Neural progenitor cell (in vitro differentiated cells): ENCODE results near the gene BMPR1A. TPM values are rescaled to one million over a fixed set of nuclear protein-coding genes. Genes with fewer than 3 reads are reported as not detected.

Experiments
- DNase-seq: peaks from one replicate; pipeline ENCODE4 v3.0.0-alpha.2; 2016; ENCODE audit warnings: low spot score
- H2AFZ ChIP-seq: fragments of 200-600 bp; sonication (generic); replicated peaks from 2 replicates; pipeline ENCODE4 v1.6.1; 2016; ENCODE audit warnings: antibody characterized with exemption
- H3F3A ChIP-seq: fragments of 200-600 bp; sonication (generic); 2 replicates; pipeline ENCODE4 v1.6.1; 2016; ENCODE audit warnings: antibody characterized with exemption, low read depth
- H3K27ac ChIP-seq: fragments of 200-600 bp; sonication (generic); 2 replicates; pipeline ENCODE4 v1.5.1; 2016; ENCODE audit warnings: mild to moderate bottlenecking
- H3K27me3 ChIP-seq: fragments of 200-600 bp; sonication (generic); 2 replicates; pipeline ENCODE4 v1.6.1; 2016; ENCODE audit warnings: mild to moderate bottlenecking, moderate library complexity
- H3K36me3 ChIP-seq: fragments of 200-600 bp; sonication (generic); 2 replicates; pipeline ENCODE4 v1.5.1; 2016
- H3K4me1 ChIP-seq: fragments of 200-600 bp; sonication (generic); 2 replicates; pipeline ENCODE4 v1.6.1; 2016; ENCODE audit warnings: mixed run types
- H3K4me2 ChIP-seq: fragments of 200-600 bp; sonication (generic); 2 replicates; pipeline ENCODE4 v1.6.1; 2016
- H3K4me3 ChIP-seq: fragments of 200-600 bp; sonication (generic); 2 replicates; pipeline ENCODE4 v1.5.1; 2016
- H3K79me2 ChIP-seq: fragments of 200-600 bp; sonication (generic); 2 replicates; pipeline ENCODE4 v1.6.1; 2016; ENCODE audit warnings: low read depth
- H3K9ac ChIP-seq: fragments of 200-600 bp; sonication (generic); 2 replicates; pipeline ENCODE4 v1.6.1; 2016
- H3K9me3 ChIP-seq: fragments of 200-600 bp; sonication (generic); 2 replicates; pipeline ENCODE4 v1.5.1; 2016; ENCODE audit warnings: low read depth
- H4K20me1 ChIP-seq: fragments of 200-600 bp; sonication (generic); 2 replicates; pipeline ENCODE4 v1.6.1; 2016; ENCODE audit warnings: low read depth
- H3K27ac Mint-ChIP-seq: 3 replicates; pipeline ENCODE4 v1.8.0; 2021; ENCODE audit warnings: mixed read lengths
- H3K27me3 Mint-ChIP-seq: 2 replicates; pipeline ENCODE4 v1.8.0; 2022; ENCODE audit warnings: low read depth, mild to moderate bottlenecking, inconsistent platforms, moderate library complexity, mixed read lengths; ENCODE audit not compliant: insufficient read depth
- H3K36me3 Mint-ChIP-seq: 3 replicates; pipeline ENCODE4 v1.8.0; 2021; ENCODE audit warnings: mixed read lengths
- H3K4me1 Mint-ChIP-seq: 3 replicates; pipeline ENCODE4 v1.8.0; 2021; ENCODE audit warnings: mixed read lengths
- H3K4me3 Mint-ChIP-seq: 3 replicates; pipeline ENCODE4 v1.8.0; 2021; ENCODE audit warnings: mild to moderate bottlenecking, moderate library complexity, mixed read lengths
- H3K9me3 Mint-ChIP-seq: 3 replicates; pipeline ENCODE4 v1.8.0; 2020; ENCODE audit warnings: mixed read lengths
- CTCF ChIP-seq: fragments of 200-600 bp; sonication (generic); IDR thresholded peaks from 2 replicates; pipeline ENCODE4 v1.5.1; 2017; ENCODE audit warnings: antibody characterized with exemption, mild to moderate bottlenecking
- EZH2 ChIP-seq: fragments of 200-600 bp; sonication (generic); IDR thresholded peaks from 2 replicates; pipeline ENCODE4 v1.6.1; 2017; ENCODE audit warnings: antibody characterized with exemption, mild to moderate bottlenecking, moderate library complexity
- EZH2phosphoT487 ChIP-seq: fragments of 200-600 bp; sonication (generic); IDR thresholded peaks from 2 replicates; pipeline ENCODE4 v1.6.1; 2017; ENCODE audit warnings: antibody characterized with exemption
- total RNA-seq: library from RNA; depleted of rRNA; stranded (reverse); fragments of >200 nt; gene quantifications from 2 replicates; pipeline ENCODE4 v1.2.3, GENCODE V29; 2015; ENCODE audit warnings: low replicate concordance

Gene BMPR1A
- total RNA-seq, 1 donor from 2014 or later = 76.2 TPM

- Histone ChIP-seq H3F3A (no peaks in the 10 kb centered on the region), H3K4me3 (no peak overlapping the region), H3K9ac (no peak overlapping the region), H3K4me1 (peaks cover 4% of the 10 kb centered on the region), H3K79me2 (no peaks in the 10 kb centered on the region), H4K20me1 (no peaks in the 10 kb centered on the region), H3K27me3 (no peaks in the 10 kb centered on the region), H3K27ac (no peak overlapping the region), H3K9me3 (no peaks in the 10 kb centered on the region), H2AFZ (no peak overlapping the region), H3K36me3 (no peaks in the 10 kb centered on the region), H3K4me2 (no peak overlapping the region)
- DNase-seq = no peak
- Mint-ChIP-seq H3K4me3 (no peak overlapping the region), H3K4me1 (peaks cover 8% of the 10 kb centered on the region), H3K9me3 (no peaks in the 10 kb centered on the region), H3K27ac (no peak overlapping the region), H3K27me3 (peaks cover 6% of the 10 kb centered on the region), H3K36me3 (no peaks in the 10 kb centered on the region)
- TF ChIP-seq EZH2 (no peak), EZH2phosphoT487 (no peak), CTCF (no peak)
Measured at GRCh38 chr10:86941426-86941825, 185.0 kb downstream of the BMPR1A start.

- Mint-ChIP-seq H3K36me3 (no peaks in the 10 kb centered on the region), H3K4me1 (peaks cover 8% of the 10 kb centered on the region), H3K9me3 (no peaks in the 10 kb centered on the region), H3K27ac (no peak overlapping the region), H3K4me3 (no peak overlapping the region), H3K27me3 (peaks cover 11% of the 10 kb centered on the region)
- Histone ChIP-seq H3K36me3 (no peaks in the 10 kb centered on the region), H3K79me2 (no peaks in the 10 kb centered on the region), H4K20me1 (no peaks in the 10 kb centered on the region), H3K4me1 (peaks cover 4% of the 10 kb centered on the region), H3K27ac (no peak overlapping the region), H3K9ac (no peak overlapping the region), H3K4me2 (no peak overlapping the region), H2AFZ (no peak overlapping the region), H3F3A (no peaks in the 10 kb centered on the region), H3K27me3 (no peaks in the 10 kb centered on the region), H3K4me3 (no peak overlapping the region), H3K9me3 (no peaks in the 10 kb centered on the region)
- DNase-seq = no peak
- TF ChIP-seq CTCF = no peak
- TF ChIP-seq EZH2 = no peak
- no peak for TF ChIP-seq EZH2phosphoT487
Measured at GRCh38 chr10:86941991-86942421, 185.6 kb downstream of the BMPR1A start.

- no peak overlapping the region for H3K27ac Mint-ChIP-seq
- H3K79me2 ChIP-seq = no peaks in the 10 kb centered on the region
- H3K4me1 ChIP-seq = peaks cover 4% of the 10 kb centered on the region
- H3K27me3 Mint-ChIP-seq = peaks cover 8% of the 10 kb centered on the region
- H3K9me3 ChIP-seq = no peaks in the 10 kb centered on the region
- no peak overlapping the region for H3K9ac ChIP-seq
- DNase-seq = no peak
- no peaks in the 10 kb centered on the region for H3K9me3 Mint-ChIP-seq
- no peak overlapping the region for H3K27ac ChIP-seq
- H3K36me3 Mint-ChIP-seq = no peaks in the 10 kb centered on the region
- no peak overlapping the region for H3K4me3 Mint-ChIP-seq
- H3K36me3 ChIP-seq = no peaks in the 10 kb centered on the region
- H3K4me1 Mint-ChIP-seq = peaks cover 8% of the 10 kb centered on the region
- H3K4me3 ChIP-seq = no peak overlapping the region
- no peak overlapping the region for H2AFZ ChIP-seq
- H4K20me1 ChIP-seq = no peaks in the 10 kb centered on the region
- no peak overlapping the region for H3K4me2 ChIP-seq
- no peaks in the 10 kb centered on the region for H3K27me3 ChIP-seq
- TF ChIP-seq CTCF = no peak
- TF ChIP-seq EZH2phosphoT487 = no peak
- no peak for TF ChIP-seq EZH2
- no peaks in the 10 kb centered on the region for H3F3A ChIP-seq
Measured at GRCh38 chr10:86942441-86943315, 186.3 kb downstream of the BMPR1A start.
